Measurements from ENCODE around the gene KRT14. TPM values are rescaled to one million over a fixed set of nuclear protein-coding genes. Genes with fewer than 3 reads are reported as not detected.

KRT14 gene
- total RNA-seq = 0.29 TPM

GRCh38 chr17:41586863-41587495, at the start of gene KRT14:
TSS of gene KRT14 (minus strand) at chr17:41586895. CDS start at chr17:41586834, 61 bp downstream.

GRCh38 chr17:41624208-41625101, 37.8 kb upstream of the KRT14 start, which contains the start of gene KRT17:
TSS of gene KRT17 (minus strand) at chr17:41624575. CDS start at chr17:41624509, 66 bp downstream.

GRCh38 chr17:41612376-41613160, 25.9 kb upstream of the KRT14 start, which contains the start of gene KRT16:
TSS of gene KRT16 (minus strand) at chr17:41612767. CDS start at chr17:41612688, 79 bp downstream.

GRCh38 chr17:41571561-41572434, 14.9 kb downstream of the KRT14 start, which contains the start of gene KRT9:
TSS of gene KRT9 (minus strand) at chr17:41572059. CDS start at chr17:41571992, 67 bp downstream.

Other genes with a start within 250 kb of the KRT14 start
- gene KRT33A, start 236.1 kb downstream of the KRT14 start, total RNA-seq = 0.12 TPM
- not detected for gene KRT33B, start 217.1 kb downstream of the KRT14 start, total RNA-seq
- gene KRT34, start 204.6 kb downstream of the KRT14 start, total RNA-seq = not detected
- 0.47 TPM for gene KRT31, start 189.3 kb downstream of the KRT14 start, total RNA-seq
- gene KRT37, start 162.3 kb downstream of the KRT14 start, total RNA-seq = not detected
- not detected for gene KRT38, start 145.9 kb downstream of the KRT14 start, total RNA-seq
- gene KRT32, start 119.5 kb downstream of the KRT14 start, total RNA-seq = not detected
- 0.41 TPM for gene KRT35, start 105.7 kb downstream of the KRT14 start, total RNA-seq
- gene KRT36, start 97.0 kb downstream of the KRT14 start, total RNA-seq = not detected
- 7.4 TPM for gene KRT13, start 81.3 kb downstream of the KRT14 start, total RNA-seq
- 1.1 TPM for gene KRT15, start 68.0 kb downstream of the KRT14 start, total RNA-seq
- gene KRT19, start 58.6 kb downstream of the KRT14 start, total RNA-seq = 308 TPM
- gene KRT9, start 14.8 kb downstream of the KRT14 start, total RNA-seq = not detected
- not detected for gene KRT16, start 25.9 kb upstream of the KRT14 start, total RNA-seq
- 11.1 TPM for gene KRT17, start 37.7 kb upstream of the KRT14 start, total RNA-seq
- gene EIF1, start 102.0 kb upstream of the KRT14 start, total RNA-seq = 128 TPM
- not detected for gene GAST, start 125.4 kb upstream of the KRT14 start, total RNA-seq
- 0.64 TPM for gene HAP1, start 147.7 kb upstream of the KRT14 start, total RNA-seq
- gene JUP, start 199.8 kb upstream of the KRT14 start, total RNA-seq = 261 TPM
- 37.2 TPM for gene P3H4, start 225.1 kb upstream of the KRT14 start, total RNA-seq
- gene FKBP10, start 226.1 kb upstream of the KRT14 start, total RNA-seq = 113 TPM
- 70.8 TPM for gene NT5C3B, start 249.3 kb upstream of the KRT14 start, total RNA-seq

All from metanephros (tissue), 1 donor.